SK-N-SH (cell line): Measurements from ENCODE around the gene TMEM259. TPM values are rescaled to one million over a fixed set of nuclear protein-coding genes. Genes with fewer than 3 reads are reported as not detected.

ENCODE experiments used
- CTCF ChIA-PET: fragments of 300-600, 350-600 bp; formaldehyde crosslinking; extraction: SDS; loops from one replicate; lab custom pipeline; 2021; lab: Yijun Ruan, JAX
- POLR2A ChIA-PET: fragments of 350-600 bp; sonication (Branson Sonifier 250); formaldehyde crosslinking; extraction: SDS; loops from one replicate; lab custom pipeline; 2020; ENCODE audit warnings: antibody characterized with exemption, inconsistent platforms; lab: Yijun Ruan, JAX
- DNase-seq: peaks from one replicate; pipeline ENCODE4 v3.0.0; 2012
- H2AFZ ChIP-seq: fragments of 200-600 bp; sonication (generic); 2 replicates; pipeline ENCODE4 v1.8.1; 2016; ENCODE audit warnings: antibody characterized with exemption, mild to moderate bottlenecking, low read depth
- H3F3A ChIP-seq: fragments of 200-600 bp; sonication (generic); replicated peaks from 2 replicates; pipeline ENCODE3; 2016; ENCODE audit warnings: antibody characterized with exemption, mild to moderate bottlenecking; ENCODE audit not compliant: insufficient read depth
- H3K27ac ChIP-seq, 2 experiments: fragments of 200-500 bp in 1 of 2; fragments of 200-600 bp in 1 of 2; sonication (Bioruptor generic) in 1 of 2; sonication (generic), shearing (Covaris generic) in 1 of 2; 2 replicates each; pipeline versions ENCODE4 v1.5.1 to v1.6.1; 2014 to 2016; ENCODE audit warnings: low read depth in 2 of 2, inconsistent platforms in 1 of 2, low read length in 1 of 2, mild to moderate bottlenecking in 1 of 2, mixed read lengths in 1 of 2
- H3K27me3 ChIP-seq: fragments of 200-600 bp; sonication (generic), shearing (Covaris generic); 2 replicates; pipeline ENCODE4 v1.6.1; 2016; ENCODE audit warnings: mixed run types; ENCODE audit not compliant: insufficient read depth
- H3K36me3 ChIP-seq, 2 experiments: fragments of 200-500 bp in 1 of 2; fragments of 200-600 bp in 1 of 2; sonication (Bioruptor generic) in 1 of 2; sonication (generic) in 1 of 2; replicated peaks in 1 of 2; 2 replicates each; pipeline versions ENCODE3 to v1.5.1; 2014 to 2016; ENCODE audit warnings: low read length in 1 of 2, mild to moderate bottlenecking in 1 of 2; ENCODE audit not compliant: insufficient read depth in 2 of 2, control insufficient read depth in 1 of 2
- H3K4me1 ChIP-seq, 2 experiments: fragments of 200-500 bp in 1 of 2; fragments of 200-600 bp in 1 of 2; sonication (Bioruptor generic) in 1 of 2; sonication (generic), shearing (Covaris generic) in 1 of 2; 2 replicates each; pipeline versions ENCODE4 v1.5.1 to v1.6.1; 2014 to 2016; ENCODE audit warnings: low read depth in 1 of 2, low read length in 1 of 2, mixed run types in 1 of 2; ENCODE audit not compliant: insufficient read depth in 2 of 2, control insufficient read depth in 1 of 2
- H3K4me2 ChIP-seq: fragments of 200-600 bp; sonication (generic), shearing (Covaris generic); 2 replicates; pipeline ENCODE4 v1.6.1; 2017; ENCODE audit warnings: mixed run types
- H3K4me3 ChIP-seq, 2 experiments: fragments of 200-500 bp in 1 of 2; fragments of 200-600 bp in 1 of 2; sonication (Bioruptor generic) in 1 of 2; sonication (generic), shearing (Covaris generic) in 1 of 2; 2 replicates each; pipeline versions ENCODE4 v1.5.1 to v1.8.1; 2014 to 2016; ENCODE audit warnings: low read depth in 2 of 2, inconsistent platforms in 1 of 2, low read length in 1 of 2, mild to moderate bottlenecking in 1 of 2, mixed read lengths in 1 of 2, moderate library complexity in 1 of 2
- H3K79me2 ChIP-seq: fragments of 200-600 bp; sonication (generic); 2 replicates; pipeline ENCODE4 v1.8.1; 2017; ENCODE audit warnings: mild to moderate bottlenecking; ENCODE audit not compliant: insufficient read depth
- H3K9ac ChIP-seq: fragments of 200-600 bp; sonication (generic); 2 replicates; pipeline ENCODE4 v1.6.1; 2017; ENCODE audit warnings: mixed run types
- H3K9me2 ChIP-seq: fragments of 200-600 bp; sonication (generic); 2 replicates; pipeline ENCODE4 v1.6.1; 2017; ENCODE audit warnings: mixed run types
- H3K9me3 ChIP-seq: fragments of 200-600 bp; sonication (generic); 2 replicates; pipeline ENCODE4 v1.6.1; 2017; ENCODE audit warnings: mixed run types, mild to moderate bottlenecking, moderate library complexity
- H4K20me1 ChIP-seq: fragments of 200-600 bp; sonication (generic); 2 replicates; pipeline ENCODE4 v1.6.1; 2017; ENCODE audit warnings: mild to moderate bottlenecking, mixed run types; ENCODE audit not compliant: insufficient read depth
- IRF3 ChIP-seq: fragments of 150-350 bp; IDR thresholded peaks from 2 replicates; pipeline ENCODE4 v1.6.1; 2016; ENCODE audit warnings: mild to moderate bottlenecking, low read depth, low read length
- ZBTB33 ChIP-seq: IDR thresholded peaks from 2 replicates; pipeline ENCODE4 v1.4.0; 2012; ENCODE audit warnings: low read depth, borderline replicate concordance
- WGBS: methylation state at CpG from one replicate; pipeline ENCODE4 v1.1.6; 2017; ENCODE audit warnings: low lambda C conversion rate; 5-methylcytosine and 5-hydroxymethylcytosine counted together
- polyA plus RNA-seq, 3 experiments: library from polyadenylated mRNA; depleted of rRNA; stranded (reverse); fragments of >200 nt; gene quantifications; 2 replicates each; pipeline ENCODE4 v1.2.3, GENCODE V29; 2012
- small RNA-seq, 7 experiments: library from RNA; depleted of rRNA; stranded (forward); fragments of <200 nt; gene quantifications; one replicate each; pipeline ENCODE3, GENCODE V24; 2012

TMEM259 gene
- polyA plus RNA-seq, 1 of the 3 experiments (the other 2 are of a cell fraction) = 138 TPM

GRCh38 chr19:960601-960938 is 60.4 kb downstream of the TMEM259 start:
- CTCF ChIA-PET = no interaction called here
- Histone ChIP-seq H3K9me2 (no peaks in the 10 kb centered on the region), H3K79me2 (no peaks in the 10 kb centered on the region), H3K4me2 (no peak overlapping the region), H3K27ac (no peak overlapping the region), H3K9me3 (no peaks in the 10 kb centered on the region), H3F3A (no peaks in the 10 kb centered on the region), H3K4me3 (no peak overlapping the region), H3K4me1 (peaks cover 5 to 17% of the 10 kb centered on the region in 2 experiments; a peak in 2 of 4 replicates), H3K9ac (no peak overlapping the region), H3K36me3 (peaks cover 7 to 8% of the 10 kb centered on the region in 2 experiments), H3K27me3 (no peaks in the 10 kb centered on the region), H2AFZ (no peak overlapping the region), H4K20me1 (peaks cover 2% of the 10 kb centered on the region; the same call in 1 of the 2 replicates)
- DNase-seq = no peak
- 97% methylated on average over 7 of the region's 8 CpGs for WGBS
- no peak for TF ChIP-seq IRF3
- POLR2A ChIA-PET = no interaction called here

GRCh38 chr19:960020-960419 is 60.9 kb downstream of the TMEM259 start:
- Histone ChIP-seq H3K79me2 (no peaks in the 10 kb centered on the region), H3F3A (no peaks in the 10 kb centered on the region), H3K4me3 (no peak overlapping the region), H3K9me2 (no peaks in the 10 kb centered on the region), H3K4me1 (peaks cover 5 to 17% of the 10 kb centered on the region in 2 experiments; a peak in 2 of 4 replicates), H3K27me3 (no peaks in the 10 kb centered on the region), H3K36me3 (peaks cover 3 to 5% of the 10 kb centered on the region in 2 experiments), H3K27ac (no peak overlapping the region), H3K4me2 (no peak overlapping the region), H3K9ac (no peak overlapping the region), H4K20me1 (peaks cover 5% of the 10 kb centered on the region; the same call in 1 of the 2 replicates), H2AFZ (no peak overlapping the region), H3K9me3 (no peaks in the 10 kb centered on the region)
- DNase-seq = no peak
- TF ChIP-seq ZBTB33 = no peak
- WGBS = 55% methylated on average over 5 of the region's 12 CpGs
- ChIA-PET POLR2A (no interaction called here), CTCF (interaction anchor here (1.6 kb wide), 1 partner anchor 15 kb away, joined by 3 read pairs; no protein-coding TSS in a partner anchor)

Small RNA genes lying within 50 kb of the gene (small RNA-seq; reads per million reads assigned to genes)
- 0.11 to 68.0 (median 1.3) reads per million in 7 experiments for gene RNU6-2

Other genes starting within 250 kb of the TMEM259 start
- gene PTBP1, start 223.7 kb downstream of the TMEM259 start, polyA plus RNA-seq (2012; rRNA removed) = 172 and 243 TPM in 2 replicates
- 1.5 and 1.6 TPM in 2 replicates for gene PLPPR3, start 199.2 kb downstream of the TMEM259 start, polyA plus RNA-seq (2012; rRNA removed)
- gene AZU1, start 193.3 kb downstream of the TMEM259 start, polyA plus RNA-seq (2012; rRNA removed) = 0.15 TPM in 2 replicates
- not detected in 2 replicates for gene PRTN3, start 180.1 kb downstream of the TMEM259 start, polyA plus RNA-seq (2012; rRNA removed)
- not detected in 2 replicates for gene ELANE, start 168.8 kb downstream of the TMEM259 start, polyA plus RNA-seq (2012; rRNA removed)
- gene CFD, start 161.5 kb downstream of the TMEM259 start, polyA plus RNA-seq (2012; rRNA removed) = 2.5 and 3.2 TPM in 2 replicates
- gene MED16, start 127.9 kb downstream of the TMEM259 start, polyA plus RNA-seq (2012; rRNA removed) = 30.0 and 40.6 TPM in 2 replicates
- not detected in 2 replicates for gene RNU6-9, start 127.6 kb downstream of the TMEM259 start, polyA plus RNA-seq (2012; rRNA removed)
- 39.2 and 41.4 TPM in 2 replicates for gene R3HDM4, start 107.9 kb downstream of the TMEM259 start, polyA plus RNA-seq (2012; rRNA removed)
- gene KISS1R, start 103.8 kb downstream of the TMEM259 start, polyA plus RNA-seq (2012; rRNA removed) = not detected in 2 replicates
- 4.4 and 8.6 TPM in 2 replicates for gene ARID3A, start 95.1 kb downstream of the TMEM259 start, polyA plus RNA-seq (2012; rRNA removed)
- gene WDR18, start 36.8 kb downstream of the TMEM259 start, polyA plus RNA-seq (2012; rRNA removed) = 47.9 and 51.5 TPM in 2 replicates
- 1.5 and 1.8 TPM in 2 replicates for gene GRIN3B, start 20.7 kb downstream of the TMEM259 start, polyA plus RNA-seq (2012; rRNA removed)
- gene RNU6-2, start 399 bp upstream of the TMEM259 start, polyA plus RNA-seq (2012; rRNA removed) = not detected in 2 replicates
- gene CNN2, start 5.5 kb upstream of the TMEM259 start, polyA plus RNA-seq (2012; rRNA removed) = 152 and 279 TPM in 2 replicates
- gene ABCA7, start 19.0 kb upstream of the TMEM259 start, polyA plus RNA-seq (2012; rRNA removed) = 7.8 and 8.3 TPM in 2 replicates
- 2.8 and 4.2 TPM in 2 replicates for gene ARHGAP45, start 46.0 kb upstream of the TMEM259 start, polyA plus RNA-seq (2012; rRNA removed)
- gene POLR2E, start 74.3 kb upstream of the TMEM259 start, polyA plus RNA-seq (2012; rRNA removed) = 238 and 283 TPM in 2 replicates
- gene GPX4, start 82.9 kb upstream of the TMEM259 start, polyA plus RNA-seq (2012; rRNA removed) = 566 and 925 TPM in 2 replicates
- gene SBNO2, start 153.1 kb upstream of the TMEM259 start, polyA plus RNA-seq (2012; rRNA removed) = 15.7 and 18.3 TPM in 2 replicates
- gene STK11, start 184.7 kb upstream of the TMEM259 start, polyA plus RNA-seq (2012; rRNA removed) = 53.5 and 55.5 TPM in 2 replicates
- gene CBARP, start 216.9 kb upstream of the TMEM259 start, polyA plus RNA-seq (2012; rRNA removed) = 4.8 and 5.1 TPM in 2 replicates
- gene ATP5F1D, start 220.6 kb upstream of the TMEM259 start, polyA plus RNA-seq (2012; rRNA removed) = 133 and 226 TPM in 2 replicates
- 8.2 and 13.9 TPM in 2 replicates for gene MIDN, start 227.5 kb upstream of the TMEM259 start, polyA plus RNA-seq (2012; rRNA removed)
- gene CIRBP, start 248.2 kb upstream of the TMEM259 start, polyA plus RNA-seq (2012; rRNA removed) = 762 and 857 TPM in 2 replicates